GM21515 (cell line): Measurements from ENCODE around the gene PTGIS.
"Not testable (repeated sequence)": the region's sequence is repeated elsewhere in the genome, so short reads cannot be mapped to it uniquely, and the experiment has no call there.

Source experiments
- ATAC-seq: cut with Tn5 transposase; IDR thresholded peaks from one replicate; pipeline ENCODE4 v1.9.1; 2021; ENCODE audit not compliant: unreplicated experiment

PTGIS gene

GRCh38 chr20:49567421-49568277 is at the start of gene PTGIS:
Gene PTGIS, minus strand, starts transcription at chr20:49568137. Its CDS starts 21 bp downstream, at chr20:49568116.
- no peak for ATAC-seq

- not testable (repeated sequence) for ATAC-seq
Measured at GRCh38 chr20:49617394-49617793, 49.5 kb upstream of the PTGIS start.

- ATAC-seq: no peak
Measured at GRCh38 chr20:49616154-49617007, 48.4 kb upstream of the PTGIS start.

- ATAC-seq: no peak
Measured at GRCh38 chr20:49615401-49616153, 47.6 kb upstream of the PTGIS start.

GRCh38 chr20:49615051-49615400 is 47.1 kb upstream of the PTGIS start:
- not testable (repeated sequence) for ATAC-seq

GRCh38 chr20:49614338-49615050 is 46.6 kb upstream of the PTGIS start:
- no peak for ATAC-seq

GRCh38 chr20:49612127-49612738 is 44.3 kb upstream of the PTGIS start:
- no peak for ATAC-seq

GRCh38 chr20:49611539-49612126 is 43.7 kb upstream of the PTGIS start:
- ATAC-seq: not testable (repeated sequence)

GRCh38 chr20:49610691-49611538 is 43.0 kb upstream of the PTGIS start:
- ATAC-seq: peak; percentile 65

GRCh38 chr20:49608752-49609670 is 41.1 kb upstream of the PTGIS start:
- ATAC-seq: peak; percentile 49

GRCh38 chr20:49607568-49607967 is 39.6 kb upstream of the PTGIS start:
- ATAC-seq: no peak

- no peak for ATAC-seq
Measured at GRCh38 chr20:49603209-49603627, 35.3 kb upstream of the PTGIS start.

- ATAC-seq: no peak
Measured at GRCh38 chr20:49602345-49603208, 34.6 kb upstream of the PTGIS start.

- no peak for ATAC-seq
Measured at GRCh38 chr20:49601153-49601924, 33.4 kb upstream of the PTGIS start.

- ATAC-seq: no peak
Measured at GRCh38 chr20:49599746-49600113, 31.8 kb upstream of the PTGIS start.

- no peak for ATAC-seq
Measured at GRCh38 chr20:49597825-49598395, 30.0 kb upstream of the PTGIS start.
